Fibroblast of skin of abdomen (primary cell): ENCODE data around the gene TAMM41. TPM values are rescaled to one million over a fixed set of nuclear protein-coding genes. Genes with fewer than 3 reads are reported as not detected.
"Not testable (repeated sequence)": the region's sequence is repeated elsewhere in the genome, so short reads cannot be mapped to it uniquely, and the experiment has no call there.

Experiments used
- DNase-seq: peaks from one replicate; pipeline ENCODE4 v3.0.0-alpha.2; 2013
- polyA plus RNA-seq, 2 experiments: library from polyadenylated mRNA; unstranded; fragments of 120-200 nt; gene quantifications; one replicate each; pipeline ENCODE4 v1.2.1, GENCODE V29; 2013; ENCODE audit not compliant: insufficient read length in 2 of 2

Gene TAMM41
- 15.2 TPM for polyA plus RNA-seq (2013, experiment 1 of 2; ENCODE audit: insufficient read length)
- 15.4 TPM for polyA plus RNA-seq (2013, experiment 2 of 2; ENCODE audit: insufficient read length)

- peak; percentile 88 for DNase-seq
These were observed at the start of gene TAMM41 for GRCh38 chr3:11846281-11847266. TSS of gene TAMM41 (minus strand) at chr3:11846885. CDS start at chr3:11846636, 249 bp downstream.

GRCh38 chr3:11878837-11879236 lies 32.2 kb upstream of the TAMM41 start:
- no peak for DNase-seq

- not testable (repeated sequence) for DNase-seq
These were observed 28.0 kb upstream of the TAMM41 start for GRCh38 chr3:11874707-11875106.

GRCh38 chr3:11863739-11864138 lies 17.1 kb upstream of the TAMM41 start:
- DNase-seq = not testable (repeated sequence)

- DNase-seq = not testable (repeated sequence)
These were observed 15.9 kb upstream of the TAMM41 start for GRCh38 chr3:11862584-11862983.

GRCh38 chr3:11862145-11862544 lies 15.5 kb upstream of the TAMM41 start:
- DNase-seq = not testable (repeated sequence)

- not testable (repeated sequence) for DNase-seq
These were observed 13.5 kb upstream of the TAMM41 start for GRCh38 chr3:11860213-11860612.

- no peak for DNase-seq
These were observed 6.8 kb upstream of the TAMM41 start for GRCh38 chr3:11853450-11853849.

GRCh38 chr3:11850003-11850402 lies 3.3 kb upstream of the TAMM41 start:
- DNase-seq = no peak

GRCh38 chr3:11847607-11848006 lies 922 bp upstream of the TAMM41 start:
- DNase-seq = no peak

GRCh38 chr3:11845651-11846050 lies 1.0 kb downstream of the TAMM41 start:
- DNase-seq = no peak

- DNase-seq = no peak
These were observed 1.8 kb downstream of the TAMM41 start for GRCh38 chr3:11844891-11845290.

- peak; percentile 24 for DNase-seq
These were observed 11.6 kb downstream of the TAMM41 start for GRCh38 chr3:11835028-11835639.

GRCh38 chr3:11832981-11833905 lies 13.4 kb downstream of the TAMM41 start:
- no peak for DNase-seq

- DNase-seq = no peak
These were observed 17.3 kb downstream of the TAMM41 start for GRCh38 chr3:11829416-11829815.

- peak; percentile 75 for DNase-seq
These were observed 19.9 kb downstream of the TAMM41 start for GRCh38 chr3:11826628-11827265.

- no peak for DNase-seq
These were observed 21.4 kb downstream of the TAMM41 start for GRCh38 chr3:11825301-11825700.

- DNase-seq = peak; percentile 42
These were observed 26.1 kb downstream of the TAMM41 start for GRCh38 chr3:11820531-11821041.

- DNase-seq = no peak
These were observed 27.5 kb downstream of the TAMM41 start for GRCh38 chr3:11819146-11819689.

GRCh38 chr3:11818033-11818432 lies 28.7 kb downstream of the TAMM41 start:
- no peak for DNase-seq

GRCh38 chr3:11815111-11815510 lies 31.6 kb downstream of the TAMM41 start:
- DNase-seq = no peak
